Metanephros (tissue), 2 donors: ENCODE results near the gene SLTM. TPM values are rescaled to one million over a fixed set of nuclear protein-coding genes. Genes with fewer than 3 reads are reported as not detected.

Experiments used
- small RNA-seq: library from RNA; depleted of rRNA; stranded (forward); fragments of <200 nt; gene quantifications from one replicate; pipeline ENCODE3, GENCODE V24; 2014; ENCODE audit warnings: low replicate concordance
- total RNA-seq: library from RNA; depleted of rRNA; stranded (reverse); fragments of >200 nt; gene quantifications from one replicate; pipeline ENCODE4 v1.2.3, GENCODE V29; 2014

The SLTM gene
- 114 TPM for total RNA-seq

GRCh38 chr15:58933281-58934113, at the start of gene SLTM:
Gene SLTM (minus strand): TSS chr15:58933679. CDS start chr15:58933565, 114 bp downstream.

Small RNA genes within 50 kb of the gene (small RNA-seq; reads per million reads assigned to genes)
- gene ZNF444P1 = not detected

Other genes starting within 250 kb of the SLTM start
- 165 TPM for gene ADAM10, start 184.0 kb downstream of the SLTM start, total RNA-seq
- 35.9 TPM for gene MINDY2, start 162.4 kb downstream of the SLTM start, total RNA-seq
- gene RNF111, start 54.0 kb upstream of the SLTM start, total RNA-seq = 39.3 TPM
- gene CCNB2, start 171.5 kb upstream of the SLTM start, total RNA-seq = 15.1 TPM